Loucy (cell line): ENCODE data around the gene LMX1B.
"Not testable (repeated sequence)": the region's sequence is repeated elsewhere in the genome, so short reads cannot be mapped to it uniquely, and the experiment has no call there.

Experiments used
- H2AFZ ChIP-seq: fragments of 200-600 bp; sonication (generic); 2 replicates; pipeline ENCODE4 v1.6.0; 2016; ENCODE audit warnings: antibody characterized with exemption, mild to moderate bottlenecking, low read length, moderate library complexity
- H3F3A ChIP-seq: fragments of 200-600 bp; 2 replicates; pipeline ENCODE4 v1.6.0; 2016; ENCODE audit warnings: antibody characterized with exemption, low read depth, mild to moderate bottlenecking
- H3K27me3 ChIP-seq: fragments of 200-600 bp; sonication (generic); 2 replicates; pipeline ENCODE4 v1.6.1; 2014; ENCODE audit warnings: low read length, mild to moderate bottlenecking; ENCODE audit not compliant: insufficient read depth, poor library complexity, severe bottlenecking
- H3K36me3 ChIP-seq: fragments of 200-600 bp; sonication (generic); 2 replicates; pipeline ENCODE4 v1.6.1; 2016; ENCODE audit warnings: low read length; ENCODE audit not compliant: insufficient read depth
- H3K4me1 ChIP-seq: fragments of 200-600 bp; sonication (generic); 2 replicates; pipeline ENCODE4 v1.5.1; 2014; ENCODE audit warnings: low read length, mild to moderate bottlenecking; ENCODE audit not compliant: insufficient read depth, poor library complexity, severe bottlenecking
- H3K4me2 ChIP-seq: fragments of 200-600 bp; sonication (generic); 2 replicates; pipeline ENCODE4 v1.6.0; 2014; ENCODE audit warnings: antibody characterized with exemption, low read length, low read depth, mild to moderate bottlenecking; ENCODE audit not compliant: poor library complexity, severe bottlenecking
- H3K4me3 ChIP-seq: fragments of 200-600 bp; sonication (generic); 2 replicates; pipeline ENCODE4 v1.5.1; 2014; ENCODE audit warnings: low read length, mild to moderate bottlenecking, mixed read lengths; ENCODE audit not compliant: poor library complexity, severe bottlenecking
- H3K79me2 ChIP-seq: fragments of 200-600 bp; sonication (generic); 2 replicates; pipeline ENCODE4 v1.6.1; 2014; ENCODE audit warnings: low read length; ENCODE audit not compliant: insufficient read depth
- H3K9ac ChIP-seq: fragments of 200-600 bp; sonication (generic); 2 replicates; pipeline ENCODE4 v1.6.0; 2014; ENCODE audit warnings: mild to moderate bottlenecking, low read depth, low read length, moderate library complexity; ENCODE audit not compliant: poor library complexity, severe bottlenecking
- H3K9me2 ChIP-seq: fragments of 200-600 bp; sonication (generic); replicated peaks from 2 replicates; pipeline ENCODE4 v1.6.1; 2016; ENCODE audit warnings: low read depth, low read length, mixed read lengths
- H3K9me3 ChIP-seq: fragments of 200-600 bp; sonication (generic); 2 replicates; pipeline ENCODE4 v1.6.1; 2014; ENCODE audit warnings: mild to moderate bottlenecking, antibody characterized with exemption, low read length, low read depth; ENCODE audit not compliant: insufficient read depth
- H4K20me1 ChIP-seq: fragments of 200-600 bp; sonication (generic); 2 replicates; pipeline ENCODE4 v1.6.0; 2014; ENCODE audit warnings: antibody characterized with exemption, low read length, mild to moderate bottlenecking; ENCODE audit not compliant: insufficient read depth, poor library complexity, severe bottlenecking
- CTCF ChIP-seq: fragments of 200-600 bp; sonication (generic); conservative IDR thresholded peaks from 2 replicates; pipeline ENCODE4 v1.5.1; 2014; ENCODE audit warnings: mild to moderate bottlenecking, antibody characterized with exemption, low read length
- EZH2phosphoT487 ChIP-seq: fragments of 200-600 bp; IDR thresholded peaks from 2 replicates; pipeline ENCODE4 v1.6.1; 2018; ENCODE audit warnings: antibody characterized with exemption, mild to moderate bottlenecking, moderate library complexity, borderline replicate concordance

The LMX1B gene

GRCh38 chr9:126730592-126730991, 116.9 kb downstream of the LMX1B start:
- not testable (repeated sequence) for H3K4me3 ChIP-seq, H3K9me3 ChIP-seq

GRCh38 chr9:126733005-126733404, 119.3 kb downstream of the LMX1B start:
- no peak overlapping the region for H2AFZ ChIP-seq
- no peaks in the 10 kb centered on the region for H3K9me2 ChIP-seq
- no peaks in the 10 kb centered on the region for H3K36me3 ChIP-seq
- no peak overlapping the region for H3K4me3 ChIP-seq
- TF ChIP-seq CTCF (no peak), EZH2phosphoT487 (no peak)
- no peaks in the 10 kb centered on the region for H3K79me2 ChIP-seq
- H3K4me2 ChIP-seq: peak overlapping the region; percentile 5
- no peaks in the 10 kb centered on the region for H3F3A ChIP-seq
- peaks cover 5% of the 10 kb centered on the region for H3K4me1 ChIP-seq
- peaks cover 9% of the 10 kb centered on the region; the same call in 1 of the 2 replicates for H3K9me3 ChIP-seq
- no peak overlapping the region for H3K9ac ChIP-seq
- H3K27me3 ChIP-seq: no peaks in the 10 kb centered on the region
- no peaks in the 10 kb centered on the region for H4K20me1 ChIP-seq

More at GRCh38 chr9:126730592-126730991, 116.9 kb downstream of the LMX1B start:
- H3K4me1 ChIP-seq, H3K9ac ChIP-seq, H3K27me3 ChIP-seq, H3K36me3 ChIP-seq, H4K20me1 ChIP-seq, H2AFZ ChIP-seq, H3K9me2 ChIP-seq, H3F3A ChIP-seq, H3K4me2 ChIP-seq, H3K79me2 ChIP-seq: not testable (repeated sequence)

- H3K9me2 ChIP-seq: no peaks in the 10 kb centered on the region
- H2AFZ ChIP-seq: no peak overlapping the region
- H3F3A ChIP-seq: no peaks in the 10 kb centered on the region
- no peak overlapping the region for H3K4me3 ChIP-seq
- no peaks in the 10 kb centered on the region for H3K27me3 ChIP-seq
- H3K9ac ChIP-seq: no peak overlapping the region
- H3K36me3 ChIP-seq: no peaks in the 10 kb centered on the region
- peaks cover 9% of the 10 kb centered on the region; the same call in 1 of the 2 replicates for H3K9me3 ChIP-seq
- H3K4me2 ChIP-seq: no peak overlapping the region
- no peaks in the 10 kb centered on the region for H3K79me2 ChIP-seq
- TF ChIP-seq EZH2phosphoT487: no peak
- TF ChIP-seq CTCF: no peak
- peaks cover 5% of the 10 kb centered on the region for H3K4me1 ChIP-seq
- H4K20me1 ChIP-seq: no peaks in the 10 kb centered on the region
Measured at GRCh38 chr9:126734877-126735276, 121.1 kb downstream of the LMX1B start.

- TF ChIP-seq CTCF (no peak), EZH2phosphoT487 (no peak)
- no peak overlapping the region for H3K4me3 ChIP-seq
- peaks cover 9% of the 10 kb centered on the region; the same call in 1 of the 2 replicates for H3K9me3 ChIP-seq
- no peak overlapping the region for H3K4me2 ChIP-seq
- H3K9ac ChIP-seq: no peak overlapping the region
- no peaks in the 10 kb centered on the region for H3K36me3 ChIP-seq
- no peaks in the 10 kb centered on the region for H4K20me1 ChIP-seq
- no peak overlapping the region for H2AFZ ChIP-seq
- H3K4me1 ChIP-seq: peaks cover 5% of the 10 kb centered on the region
- H3F3A ChIP-seq: no peaks in the 10 kb centered on the region
- no peaks in the 10 kb centered on the region for H3K9me2 ChIP-seq
- H3K79me2 ChIP-seq: no peaks in the 10 kb centered on the region
- no peaks in the 10 kb centered on the region for H3K27me3 ChIP-seq
Measured at GRCh38 chr9:126735482-126735881, 121.8 kb downstream of the LMX1B start.
